HG03108 (cell line): ENCODE data around the gene CDC42EP2.
A peak's percentile ranks its signal among the peaks of the same experiment; 100 is the strongest.

ENCODE experiments used
- ATAC-seq: cut with Tn5 transposase; IDR thresholded peaks from one replicate; pipeline ENCODE4 v1.9.1; 2021; ENCODE audit warnings: moderate library complexity; ENCODE audit not compliant: unreplicated experiment

The CDC42EP2 gene

GRCh38 chr11:65355013-65355775 lies 40.5 kb downstream of the CDC42EP2 start:
- peak; percentile 21 for ATAC-seq

DNA sequence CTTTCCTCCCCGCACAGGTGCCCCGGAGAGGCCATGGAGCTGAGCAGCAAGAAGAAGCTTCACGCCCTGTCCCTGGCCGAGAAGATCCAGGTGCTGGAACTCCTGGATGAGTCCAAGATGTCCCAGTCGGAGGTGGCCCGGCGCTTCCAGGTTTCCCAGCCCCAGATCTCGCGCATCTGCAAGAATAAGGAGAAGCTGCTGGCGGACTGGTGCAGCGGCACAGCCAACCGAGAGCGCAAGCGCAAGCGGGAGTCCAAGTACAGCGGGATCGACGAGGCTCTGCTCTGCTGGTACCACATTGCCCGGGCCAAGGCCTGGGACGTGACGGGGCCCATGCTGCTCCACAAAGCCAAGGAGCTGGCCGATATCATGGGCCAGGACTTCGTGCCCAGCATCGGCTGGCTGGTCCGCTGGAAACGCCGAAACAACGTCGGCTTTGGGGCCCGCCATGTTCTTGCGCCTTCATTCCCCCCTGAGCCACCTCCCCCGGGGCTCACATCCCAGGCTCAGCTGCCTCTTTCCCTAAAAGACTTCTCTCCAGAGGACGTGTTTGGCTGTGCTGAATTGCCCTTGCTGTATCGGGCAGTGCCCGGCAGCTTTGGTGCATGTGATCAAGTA lies 41.2 kb downstream of the CDC42EP2 start:
- ATAC-seq: no peak

DNA sequence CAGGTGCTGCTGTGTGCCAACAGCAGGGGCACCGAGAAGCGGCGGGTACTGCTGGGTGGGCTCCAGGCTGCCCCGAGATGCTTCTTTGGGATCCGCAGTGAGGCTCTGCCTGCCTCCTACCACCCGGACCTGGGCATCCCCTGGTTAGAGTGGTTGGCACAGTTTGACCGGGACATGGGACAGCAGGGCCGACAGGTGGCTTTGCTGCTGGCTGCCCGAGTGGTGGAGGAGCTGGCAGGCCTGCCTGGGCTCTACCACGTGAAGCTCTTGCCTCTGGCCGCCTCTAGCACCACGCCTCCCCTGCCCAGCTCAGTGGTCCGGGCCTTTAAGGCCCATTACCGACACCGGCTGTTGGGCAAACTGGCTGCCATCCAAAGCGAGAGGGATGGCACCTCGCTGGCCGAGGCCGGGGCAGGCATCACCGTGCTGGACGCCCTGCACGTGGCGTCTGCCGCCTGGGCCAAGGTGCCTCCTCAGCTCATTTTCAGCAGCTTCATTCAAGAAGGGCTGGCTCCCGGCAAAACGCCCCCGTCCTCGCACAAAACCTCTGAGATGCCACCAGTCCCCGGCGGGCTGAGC lies 41.8 kb downstream of the CDC42EP2 start:
- no peak for ATAC-seq

DNA sequence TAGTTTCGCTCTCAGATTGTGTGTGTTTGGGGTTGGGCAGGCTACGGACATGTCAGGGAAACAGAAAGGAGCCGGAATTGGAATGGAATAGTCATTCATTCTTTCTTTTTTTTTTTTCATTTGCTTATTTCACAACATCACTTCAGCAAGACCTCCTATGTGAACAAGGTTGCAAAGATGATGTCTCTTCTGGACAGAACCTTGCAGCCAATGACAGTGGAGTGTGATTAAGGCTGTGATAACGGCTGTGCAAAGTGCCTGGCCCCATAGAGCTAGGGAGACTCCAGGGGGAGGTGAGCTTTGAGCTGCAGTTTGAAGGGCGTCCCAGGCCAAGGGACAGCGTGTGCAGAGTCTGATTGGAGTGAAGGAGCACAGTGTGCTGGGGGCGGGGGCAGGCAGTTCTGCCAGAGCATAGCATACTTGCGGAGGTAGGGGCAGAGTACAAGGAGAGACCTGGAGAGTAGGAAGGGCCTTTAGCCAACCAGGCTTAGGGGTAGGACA lies 43.2 kb downstream of the CDC42EP2 start:
- no peak for ATAC-seq

- peak; percentile 69 for ATAC-seq
Measured at GRCh38 chr11:65362320-65362931, 47.8 kb downstream of the CDC42EP2 start.

GRCh38 chr11:65362966-65363365 lies 48.3 kb downstream of the CDC42EP2 start:
- no peak for ATAC-seq

DNA sequence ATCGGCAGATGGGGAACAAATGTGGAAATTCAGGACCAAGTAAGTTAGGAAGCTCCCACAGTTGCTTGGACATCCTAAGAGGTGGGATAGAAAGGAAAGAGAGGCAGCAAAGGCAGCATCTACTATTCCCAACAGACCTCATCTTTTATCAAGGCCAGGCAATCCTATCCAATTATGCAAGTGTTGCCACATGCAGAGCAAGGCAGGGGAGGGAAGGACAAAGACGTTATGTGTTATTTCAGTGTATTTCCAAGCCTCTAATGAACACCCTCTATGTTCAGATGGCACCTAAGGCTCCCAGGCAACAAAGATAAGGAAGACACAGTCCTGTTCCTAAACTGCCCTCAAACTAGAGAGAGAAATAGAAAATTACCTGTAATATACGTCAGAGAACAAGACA lies 49.1 kb downstream of the CDC42EP2 start:
- no peak for ATAC-seq

- ATAC-seq: no peak
Measured at GRCh38 chr11:65366340-65366773, 51.7 kb downstream of the CDC42EP2 start.

- no peak for ATAC-seq
Measured at GRCh38 chr11:65370659-65371049, 56.0 kb downstream of the CDC42EP2 start.
